GM18499 (cell line): Measurements from ENCODE around the gene CRYBB2.
"Not testable (repeated sequence)": the region's sequence is repeated elsewhere in the genome, so short reads cannot be mapped to it uniquely, and the experiment has no call there.

Source experiments
- ATAC-seq: cut with Tn5 transposase; IDR thresholded peaks from one replicate; pipeline ENCODE4 v1.9.1; 2021; ENCODE audit warnings: moderate number of reproducible peaks; ENCODE audit not compliant: insufficient read depth, unreplicated experiment

CRYBB2 gene

GRCh38 chr22:25197340-25197739 lies 22.1 kb upstream of the CRYBB2 start:
- no peak for ATAC-seq

DNA sequence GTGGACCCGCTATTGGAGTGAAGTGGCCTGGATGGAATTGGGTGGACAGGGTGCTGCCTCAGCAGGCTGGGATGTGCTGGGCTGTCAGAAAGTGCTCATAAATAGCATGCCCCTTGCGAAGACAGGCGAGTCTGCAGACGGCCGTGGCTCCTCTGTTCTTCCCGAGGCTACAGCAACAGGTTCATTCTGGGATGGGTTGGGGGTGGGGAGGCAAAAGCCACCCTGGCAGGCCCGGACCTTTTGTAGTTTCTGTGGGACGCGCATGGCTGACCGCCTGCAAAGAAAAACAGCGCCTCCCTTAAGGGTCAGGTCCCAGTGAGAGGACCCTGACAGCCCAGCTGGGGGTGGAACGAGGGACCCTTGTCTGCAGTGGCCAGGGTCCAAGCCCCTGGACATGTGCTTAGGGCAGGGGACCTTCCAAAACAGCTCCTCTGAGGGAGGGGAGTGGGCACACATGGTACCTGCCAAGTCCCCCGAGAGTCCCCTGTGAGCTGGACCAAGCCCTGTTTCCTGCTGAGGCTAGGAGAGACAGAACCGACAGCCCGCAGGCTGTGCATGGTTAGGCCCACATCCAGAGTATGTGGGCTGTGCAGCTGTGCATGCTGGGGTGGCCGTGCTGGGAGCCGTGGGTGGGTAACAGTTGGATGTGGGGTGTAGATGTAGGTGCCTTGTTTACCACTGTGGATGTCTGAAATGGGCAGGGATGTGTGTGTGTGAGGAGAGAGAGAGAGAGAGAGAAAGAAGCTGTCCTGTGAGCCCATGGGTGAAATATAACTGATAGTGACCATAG lies 19.5 kb upstream of the CRYBB2 start, which contains the start of gene CRYBB3:
Gene CRYBB3, plus strand, starts transcription at position 128 of the 790 bp plus-strand sequence. CDS start 1,539 bp downstream, outside the sequence.
- no peak for ATAC-seq

DNA sequence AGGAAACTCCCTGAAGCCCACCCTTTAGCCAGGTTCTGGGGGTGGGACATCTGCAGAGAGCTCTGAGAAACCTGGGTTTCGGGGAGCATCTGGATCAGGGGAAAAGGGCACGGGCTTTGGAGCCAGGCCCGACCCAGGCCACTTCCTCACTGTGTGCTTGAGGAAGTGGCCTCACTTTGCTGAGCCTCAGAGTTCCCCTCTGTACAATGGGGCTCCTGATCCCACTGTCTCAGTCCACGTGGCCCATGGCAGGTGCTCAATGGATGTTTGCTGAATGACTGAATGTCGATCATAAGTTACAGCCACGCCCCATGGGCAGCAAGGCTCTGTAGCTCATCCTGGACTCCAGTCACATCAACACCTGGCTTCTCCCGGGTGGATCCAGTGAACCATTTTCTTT lies 18.5 kb upstream of the CRYBB2 start:
- no peak for ATAC-seq

GRCh38 chr22:25201557-25202273 lies 17.7 kb upstream of the CRYBB2 start:
- no peak for ATAC-seq

DNA sequence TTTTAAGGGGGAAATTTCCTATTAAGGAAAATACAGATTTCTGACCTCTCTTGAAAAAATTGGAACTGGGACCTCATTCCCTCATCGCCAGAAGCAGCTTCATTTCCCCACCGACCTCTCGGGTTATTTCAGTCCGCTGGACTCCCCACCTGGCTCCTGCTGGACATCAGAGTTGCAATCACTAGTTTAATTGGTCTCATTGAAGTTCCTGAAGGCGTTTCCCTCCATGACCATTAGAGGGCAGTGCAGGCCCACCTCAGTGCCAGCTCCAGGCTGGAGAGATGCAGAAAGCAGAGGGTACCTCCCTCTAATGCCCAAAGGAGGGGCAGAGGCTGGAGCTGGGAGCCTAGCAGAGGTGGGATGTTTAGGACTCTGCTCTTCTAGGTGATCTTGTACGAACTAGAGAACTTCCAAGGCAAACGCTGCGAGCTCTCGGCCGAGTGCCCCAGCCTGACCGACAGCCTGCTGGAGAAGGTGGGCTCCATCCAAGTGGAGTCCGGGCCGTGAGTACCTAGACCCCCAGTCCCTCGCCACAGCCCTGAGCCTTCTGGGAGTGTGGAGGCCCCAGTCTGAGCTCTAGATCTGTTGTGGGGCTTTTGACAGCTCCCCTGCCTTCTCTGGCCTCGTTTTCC lies 17.0 kb upstream of the CRYBB2 start:
- no peak for ATAC-seq

- ATAC-seq, result no peak
Observed at GRCh38 chr22:25203082-25203481, 16.4 kb upstream of the CRYBB2 start.

DNA sequence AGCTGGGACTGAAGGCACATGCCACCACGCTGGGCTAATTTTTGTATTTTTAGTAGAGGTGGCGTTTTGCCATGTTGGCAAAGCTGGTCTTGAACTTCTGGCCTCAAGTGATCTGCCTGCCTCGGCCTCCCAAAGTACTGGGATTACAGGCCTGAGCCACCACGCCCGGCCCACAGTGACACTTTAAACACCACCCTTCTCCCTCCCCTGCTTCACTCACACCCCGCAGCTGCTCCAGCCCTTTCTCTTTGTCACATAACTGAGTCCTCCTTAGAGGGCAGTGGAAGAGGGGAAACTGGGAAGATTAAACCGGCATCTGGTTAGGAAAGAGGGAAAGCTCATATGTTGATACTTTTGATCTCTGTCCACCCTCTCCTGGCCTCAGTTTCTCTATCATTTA lies 14.9 kb upstream of the CRYBB2 start:
- not testable (repeated sequence) for ATAC-seq

GRCh38 chr22:25205847-25206246 lies 13.6 kb upstream of the CRYBB2 start:
- ATAC-seq, result no peak

GRCh38 chr22:25206998-25207397 lies 12.4 kb upstream of the CRYBB2 start:
- no peak for ATAC-seq

DNA sequence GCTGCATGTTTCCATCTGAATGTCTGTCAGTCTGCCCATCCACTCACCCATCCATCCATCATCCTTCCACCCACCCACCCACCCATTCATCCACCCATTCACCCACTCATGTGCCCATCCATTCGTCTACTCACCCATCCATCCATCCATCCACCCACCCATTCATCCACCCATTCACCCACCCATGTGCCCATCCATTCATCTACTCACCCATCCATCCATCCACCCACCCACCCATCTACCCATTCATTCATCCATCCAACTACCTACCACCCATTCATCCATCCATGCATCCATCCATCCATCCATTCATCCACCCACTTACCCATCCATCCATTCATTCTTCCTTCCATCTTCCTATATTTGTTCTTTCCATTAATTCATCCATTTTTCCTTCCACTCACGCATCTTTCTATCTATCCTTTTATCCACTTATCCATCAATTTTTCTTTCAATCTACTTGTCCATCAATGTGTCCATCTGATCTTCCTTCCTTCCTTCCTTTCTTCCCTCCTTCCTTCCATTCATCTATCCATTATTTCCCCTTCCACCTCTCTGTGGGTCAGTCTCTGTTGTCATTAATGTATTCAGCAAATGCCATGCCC lies 11.8 kb upstream of the CRYBB2 start:
- ATAC-seq, result no peak

DNA sequence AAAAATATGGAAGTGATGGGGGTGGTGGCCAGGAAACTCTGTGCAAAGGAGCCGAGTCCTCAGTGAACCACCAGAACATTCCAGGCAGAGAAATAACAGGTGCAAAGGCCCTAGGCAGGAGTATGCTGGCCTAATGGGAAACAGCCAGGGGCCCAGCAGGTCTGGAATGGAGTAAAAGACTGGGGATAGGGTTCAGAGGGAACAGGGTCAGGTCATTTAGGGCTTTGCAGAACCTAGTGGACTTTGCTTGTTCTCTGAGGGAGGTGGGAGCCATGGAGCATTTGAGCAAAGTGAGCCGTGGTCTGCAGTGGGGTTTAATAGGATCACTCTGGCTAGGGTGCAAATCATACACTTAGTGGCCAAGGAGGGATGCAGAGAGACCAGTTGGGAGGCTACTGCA lies 11.1 kb upstream of the CRYBB2 start:
- ATAC-seq, result no peak

- no peak for ATAC-seq
Observed at GRCh38 chr22:25208743-25209505, 10.5 kb upstream of the CRYBB2 start.

- no peak for ATAC-seq
Observed at GRCh38 chr22:25210793-25211192, 8.6 kb upstream of the CRYBB2 start.

GRCh38 chr22:25212337-25212736 lies 7.1 kb upstream of the CRYBB2 start:
- no peak for ATAC-seq

DNA sequence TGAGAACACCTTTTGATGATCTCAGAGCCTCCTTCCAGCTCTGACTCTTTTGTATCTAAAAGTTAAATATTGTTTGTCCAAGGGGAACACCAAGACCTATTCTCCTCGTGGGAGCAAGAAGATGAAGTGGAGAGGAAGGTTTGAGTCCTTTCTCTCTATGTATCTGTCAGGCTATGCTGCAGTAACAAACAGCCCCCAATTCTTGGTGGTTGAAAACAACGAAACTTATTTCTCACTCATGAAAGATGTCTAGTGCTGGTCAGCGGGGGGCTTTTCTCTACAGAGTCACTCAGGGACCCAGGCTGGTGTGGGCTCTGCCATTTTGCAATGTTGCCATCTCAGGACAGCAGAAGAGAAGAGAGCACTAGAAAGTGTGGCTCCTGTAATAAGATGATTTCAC lies 6.2 kb upstream of the CRYBB2 start:
- ATAC-seq, result no peak

- no peak for ATAC-seq
Observed at GRCh38 chr22:25216230-25216629, 3.2 kb upstream of the CRYBB2 start.

DNA sequence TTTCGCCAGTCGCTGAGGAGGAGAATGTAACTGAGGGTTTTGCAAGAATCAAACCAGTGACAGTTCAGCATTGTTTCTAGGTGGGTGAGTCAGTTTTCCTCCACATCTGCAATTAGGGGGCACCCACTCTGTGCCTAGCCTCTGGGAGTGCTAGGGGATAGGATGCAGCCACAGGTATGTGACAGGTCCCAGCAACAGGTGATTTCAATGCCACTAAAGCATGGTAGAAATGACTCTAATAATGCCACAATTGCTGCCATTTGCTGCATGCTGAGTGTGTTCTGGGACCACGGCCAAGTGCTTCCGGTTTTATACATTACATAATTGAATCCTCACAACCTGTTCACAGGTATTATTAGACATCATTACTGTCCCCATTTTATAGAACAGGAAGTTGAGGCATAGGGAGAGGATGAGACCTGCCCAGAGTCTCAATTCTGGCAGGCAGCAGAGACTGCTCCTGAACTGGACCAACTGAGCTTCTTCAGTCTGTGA lies 556 bp downstream of the CRYBB2 start:
- ATAC-seq, result no peak

DNA sequence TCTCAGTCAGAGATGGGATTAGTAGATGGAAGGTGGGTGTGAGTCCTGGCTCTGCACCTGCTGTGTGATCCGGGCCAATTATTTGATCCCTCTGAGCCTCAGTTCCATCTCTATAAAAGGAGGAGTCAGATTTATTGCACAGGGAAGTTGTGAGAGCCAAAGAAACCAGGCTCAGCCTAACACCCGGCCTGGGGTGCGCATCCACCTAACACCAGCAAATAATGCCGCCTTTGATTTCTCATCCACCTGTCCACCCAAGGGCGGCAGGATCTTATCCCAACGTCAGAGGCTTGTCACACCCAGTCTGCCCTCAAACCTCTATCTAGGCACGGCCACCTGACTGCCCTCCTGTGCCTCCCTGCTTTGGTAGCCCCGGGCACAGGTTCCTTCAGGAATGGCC lies 2.4 kb downstream of the CRYBB2 start:
- no peak for ATAC-seq

DNA sequence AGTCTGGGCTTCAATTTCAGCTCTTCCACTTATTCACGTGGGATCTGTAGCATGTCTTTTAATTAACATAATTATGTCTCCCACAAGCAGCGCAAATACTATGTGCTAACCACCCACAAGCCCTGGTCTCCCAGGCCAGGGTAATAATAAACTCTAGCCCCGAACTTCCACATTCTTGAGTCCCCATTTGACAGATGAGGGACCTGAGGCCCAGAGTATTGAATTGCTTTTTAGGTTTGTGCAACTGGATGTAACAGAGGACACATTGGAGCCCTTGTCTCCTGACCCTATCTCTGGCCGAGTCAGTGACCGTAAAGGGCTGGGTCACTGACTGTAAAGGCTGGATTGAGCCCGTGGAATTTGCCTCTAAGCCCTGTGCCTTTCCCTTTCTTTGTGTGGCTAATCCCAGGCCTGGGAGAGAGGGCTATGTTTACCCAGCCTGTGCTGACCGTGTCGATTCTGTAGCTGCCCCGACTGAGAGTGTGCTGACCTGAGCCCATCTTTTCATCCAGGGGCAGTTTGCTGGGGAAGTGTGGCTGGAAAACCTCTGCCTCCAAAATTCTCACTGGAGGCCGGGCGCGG lies 3.9 kb downstream of the CRYBB2 start:
- no peak for ATAC-seq

DNA sequence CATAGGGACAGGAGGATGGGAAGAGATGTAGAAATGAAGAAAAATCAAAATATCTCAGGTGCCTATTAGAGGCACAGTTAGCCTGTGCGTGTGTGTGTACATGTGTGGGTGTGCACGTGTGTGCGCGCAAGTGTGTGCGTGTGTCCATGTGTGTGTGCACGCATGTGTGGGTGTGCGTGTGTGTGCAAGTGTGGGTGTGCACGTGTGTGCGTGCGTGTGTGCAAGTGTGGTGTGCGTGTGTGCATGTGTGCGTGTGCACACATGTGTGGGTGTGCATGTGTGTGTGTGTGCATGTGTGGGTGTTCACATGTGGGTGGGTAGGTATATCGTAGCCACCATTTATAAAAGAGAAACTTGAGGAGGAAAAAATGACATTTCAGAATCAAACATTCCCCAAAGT lies 9.4 kb downstream of the CRYBB2 start:
- ATAC-seq, result no peak
